Measurements from ENCODE around the gene CYP2C9.

GRCh38 chr10:94997741-94998174 is 59.3 kb downstream of the CYP2C9 start:
- TF ChIP-seq POLR2A (IDR thresholded peaks at IDR 0.05; ENCODE audit: borderline replicate concordance, extremely low read depth, insufficient read depth, insufficient read length), result no peak
- no peak for TF ChIP-seq EZH2 (IDR thresholded peaks at IDR 0.05)
- no peak for TF ChIP-seq RAD21 (IDR thresholded peaks at IDR 0.05; ENCODE audit: low read depth)
- TF ChIP-seq, protein P1, sequence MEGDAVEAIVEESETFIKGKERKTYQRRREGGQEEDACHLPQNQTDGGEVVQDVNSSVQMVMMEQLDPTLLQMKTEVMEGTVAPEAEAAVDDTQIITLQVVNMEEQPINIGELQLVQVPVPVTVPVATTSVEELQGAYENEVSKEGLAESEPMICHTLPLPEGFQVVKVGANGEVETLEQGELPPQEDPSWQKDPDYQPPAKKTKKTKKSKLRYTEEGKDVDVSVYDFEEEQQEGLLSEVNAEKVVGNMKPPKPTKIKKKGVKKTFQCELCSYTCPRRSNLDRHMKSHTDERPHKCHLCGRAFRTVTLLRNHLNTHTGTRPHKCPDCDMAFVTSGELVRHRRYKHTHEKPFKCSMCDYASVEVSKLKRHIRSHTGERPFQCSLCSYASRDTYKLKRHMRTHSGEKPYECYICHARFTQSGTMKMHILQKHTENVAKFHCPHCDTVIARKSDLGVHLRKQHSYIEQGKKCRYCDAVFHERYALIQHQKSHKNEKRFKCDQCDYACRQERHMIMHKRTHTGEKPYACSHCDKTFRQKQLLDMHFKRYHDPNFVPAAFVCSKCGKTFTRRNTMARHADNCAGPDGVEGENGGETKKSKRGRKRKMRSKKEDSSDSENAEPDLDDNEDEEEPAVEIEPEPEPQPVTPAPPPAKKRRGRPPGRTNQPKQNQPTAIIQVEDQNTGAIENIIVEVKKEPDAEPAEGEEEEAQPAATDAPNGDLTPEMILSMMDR (IDR thresholded peaks at IDR 0.05 in 2 of 3, conservative IDR thresholded peaks at IDR 0.05 in 1 of 3; ENCODE audit: borderline replicate concordance in 1 of 3, insufficient read depth in 1 of 3, low read depth in 2 of 3, low read length in 2 of 3), result no peak
- TF ChIP-seq SP1 (IDR thresholded peaks at IDR 0.05; ENCODE audit: low read depth), result no peak
- no peak for TF ChIP-seq SRF (IDR thresholded peaks at IDR 0.05; ENCODE audit: low read depth)
- no peak for TF ChIP-seq JUND (IDR thresholded peaks at IDR 0.05)
- TF ChIP-seq EGR1 (IDR thresholded peaks at IDR 0.05; ENCODE audit: low read depth), result no peak
- no peak for TF ChIP-seq TCF7L2 (IDR thresholded peaks at IDR 0.05; ENCODE audit: borderline replicate concordance, extremely low read depth, insufficient read depth, insufficient read length)
